NCI-H510A treated with DMSO at 0.1 percent for 48 hours (cell line): Measurements from ENCODE around the gene TAS1R1.
A peak's percentile ranks its signal among the peaks of the same experiment; 100 is the strongest.

Experiments
- DNase-seq: peaks from one replicate; lab custom pipeline; 2025; lab: John Stamatoyannopoulos, UW

TAS1R1 gene

DNA sequence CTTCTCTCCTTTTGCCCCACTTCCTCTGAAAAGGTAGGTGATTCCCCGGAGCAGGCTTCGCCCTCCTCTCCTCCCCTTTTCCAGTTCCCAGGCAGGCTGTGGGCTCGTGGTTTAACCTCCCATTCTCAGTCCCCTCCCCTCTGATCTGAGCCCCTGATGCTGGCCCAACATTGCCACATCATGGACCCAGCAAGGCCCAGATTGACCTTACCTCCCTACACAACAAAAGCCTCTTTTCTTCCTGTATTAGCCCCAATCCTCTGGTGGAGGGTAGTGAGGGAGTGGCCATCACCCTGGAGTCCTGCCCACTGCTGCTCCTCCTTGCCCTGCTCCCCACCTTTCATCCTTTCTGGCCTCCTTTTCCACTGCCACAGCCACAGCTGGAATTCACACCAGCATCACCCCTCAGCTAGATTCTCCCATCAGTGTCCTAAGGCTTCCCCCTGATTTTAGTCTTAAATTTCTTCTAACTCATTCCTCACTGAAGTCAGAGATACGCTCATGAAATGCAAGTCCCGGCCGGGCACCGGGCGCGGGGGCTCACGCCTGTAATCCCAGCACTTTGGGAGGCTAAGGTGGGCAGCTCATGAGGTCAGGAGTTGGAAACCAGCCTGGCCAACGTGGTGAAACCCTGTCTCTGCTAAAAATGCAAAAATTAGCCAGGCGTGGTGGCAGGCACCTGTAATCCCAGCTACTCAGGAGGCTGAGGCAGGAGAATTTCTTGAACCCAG is 17.7 kb downstream of the TAS1R1 start:
- DNase-seq, result no peak

DNA sequence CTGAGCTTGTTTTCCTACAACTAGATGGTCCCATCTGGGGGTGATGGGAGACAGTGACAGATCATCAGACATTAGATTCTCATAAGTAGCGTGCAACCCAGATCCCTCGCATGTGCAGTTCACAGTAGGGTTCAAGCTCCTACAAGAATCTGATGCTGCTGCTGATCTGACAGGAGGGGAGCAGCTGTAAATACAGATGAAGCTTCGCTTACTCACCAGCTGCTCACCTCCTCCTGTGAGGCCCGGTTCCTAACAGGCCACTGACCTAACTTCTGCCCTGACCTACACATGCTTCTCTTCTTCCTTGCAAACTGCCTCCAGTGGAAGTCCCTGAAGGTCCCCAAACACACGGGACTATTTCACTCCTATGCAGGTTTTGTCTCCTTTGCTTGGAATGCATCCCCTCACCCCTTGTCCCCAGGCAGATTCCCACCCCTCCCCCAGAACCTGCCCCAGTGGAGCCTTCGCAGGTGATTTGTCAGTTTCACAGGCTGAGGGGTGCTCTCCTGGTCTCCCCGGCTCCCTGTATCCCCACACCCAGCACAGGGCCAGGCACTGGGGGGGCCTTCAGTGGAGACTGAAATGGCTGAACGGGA is 19.0 kb downstream of the TAS1R1 start:
- DNase-seq, result no peak

DNA sequence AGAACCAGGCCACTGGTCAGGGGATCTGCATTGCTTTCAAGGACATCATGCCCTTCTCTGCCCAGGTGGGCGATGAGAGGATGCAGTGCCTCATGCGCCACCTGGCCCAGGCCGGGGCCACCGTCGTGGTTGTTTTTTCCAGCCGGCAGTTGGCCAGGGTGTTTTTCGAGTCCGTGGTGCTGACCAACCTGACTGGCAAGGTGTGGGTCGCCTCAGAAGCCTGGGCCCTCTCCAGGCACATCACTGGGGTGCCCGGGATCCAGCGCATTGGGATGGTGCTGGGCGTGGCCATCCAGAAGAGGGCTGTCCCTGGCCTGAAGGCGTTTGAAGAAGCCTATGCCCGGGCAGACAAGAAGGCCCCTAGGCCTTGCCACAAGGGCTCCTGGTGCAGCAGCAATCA is 19.7 kb downstream of the TAS1R1 start:
- DNase-seq, result no peak

DNA sequence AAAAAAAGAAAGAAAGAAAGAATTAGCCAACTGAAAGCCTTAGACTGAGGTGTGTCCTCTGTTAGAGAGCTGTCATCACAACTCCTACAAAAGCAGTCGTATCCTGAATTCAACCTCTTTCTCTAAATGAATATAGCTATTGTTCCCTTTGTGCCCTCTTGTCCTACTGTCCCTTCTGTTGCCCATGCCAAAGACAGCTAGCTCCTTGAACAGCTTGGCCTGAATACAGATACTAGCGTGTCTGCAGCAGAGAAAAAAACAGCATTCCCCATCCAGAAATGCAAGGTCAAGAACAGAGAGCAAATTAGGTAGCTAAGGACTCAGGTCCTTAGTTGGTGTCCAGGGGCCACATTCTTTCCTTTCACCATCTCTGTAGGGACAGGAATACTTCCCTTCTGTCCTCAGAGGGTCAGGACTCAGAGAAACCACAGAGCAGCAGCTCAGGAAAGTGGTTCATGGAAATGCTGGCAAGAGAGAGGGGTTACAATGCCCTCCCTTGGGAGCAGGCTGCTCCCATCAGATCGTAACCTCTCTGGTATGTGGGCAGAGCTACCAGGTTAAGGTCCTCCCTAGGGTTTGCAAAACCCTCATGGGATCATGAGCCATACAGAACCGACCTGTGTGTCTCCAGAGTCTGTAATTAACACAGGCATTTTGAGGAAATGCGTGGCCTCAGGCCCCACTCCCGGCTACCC is 22.9 kb downstream of the TAS1R1 start:
- DNase-seq, result no peak

DNA sequence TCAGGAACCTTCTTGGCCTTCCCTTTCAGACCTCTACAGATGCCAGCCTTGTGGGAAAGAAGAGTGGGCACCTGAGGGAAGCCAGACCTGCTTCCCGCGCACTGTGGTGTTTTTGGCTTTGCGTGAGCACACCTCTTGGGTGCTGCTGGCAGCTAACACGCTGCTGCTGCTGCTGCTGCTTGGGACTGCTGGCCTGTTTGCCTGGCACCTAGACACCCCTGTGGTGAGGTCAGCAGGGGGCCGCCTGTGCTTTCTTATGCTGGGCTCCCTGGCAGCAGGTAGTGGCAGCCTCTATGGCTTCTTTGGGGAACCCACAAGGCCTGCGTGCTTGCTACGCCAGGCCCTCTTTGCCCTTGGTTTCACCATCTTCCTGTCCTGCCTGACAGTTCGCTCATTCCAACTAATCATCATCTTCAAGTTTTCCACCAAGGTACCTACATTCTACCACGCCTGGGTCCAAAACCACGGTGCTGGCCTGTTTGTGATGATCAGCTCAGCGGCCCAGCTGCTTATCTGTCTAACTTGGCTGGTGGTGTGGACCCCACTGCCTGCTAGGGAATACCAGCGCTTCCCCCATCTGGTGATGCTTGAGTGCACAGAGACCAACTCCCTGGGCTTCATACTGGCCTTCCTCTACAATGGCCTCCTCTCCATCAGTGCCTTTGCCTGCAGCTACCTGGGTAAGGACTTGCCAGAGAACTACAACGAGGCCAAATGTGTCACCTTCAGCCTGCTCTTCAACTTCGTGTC is 23.7 kb downstream of the TAS1R1 start:
- DNase-seq, result no peak

DNA sequence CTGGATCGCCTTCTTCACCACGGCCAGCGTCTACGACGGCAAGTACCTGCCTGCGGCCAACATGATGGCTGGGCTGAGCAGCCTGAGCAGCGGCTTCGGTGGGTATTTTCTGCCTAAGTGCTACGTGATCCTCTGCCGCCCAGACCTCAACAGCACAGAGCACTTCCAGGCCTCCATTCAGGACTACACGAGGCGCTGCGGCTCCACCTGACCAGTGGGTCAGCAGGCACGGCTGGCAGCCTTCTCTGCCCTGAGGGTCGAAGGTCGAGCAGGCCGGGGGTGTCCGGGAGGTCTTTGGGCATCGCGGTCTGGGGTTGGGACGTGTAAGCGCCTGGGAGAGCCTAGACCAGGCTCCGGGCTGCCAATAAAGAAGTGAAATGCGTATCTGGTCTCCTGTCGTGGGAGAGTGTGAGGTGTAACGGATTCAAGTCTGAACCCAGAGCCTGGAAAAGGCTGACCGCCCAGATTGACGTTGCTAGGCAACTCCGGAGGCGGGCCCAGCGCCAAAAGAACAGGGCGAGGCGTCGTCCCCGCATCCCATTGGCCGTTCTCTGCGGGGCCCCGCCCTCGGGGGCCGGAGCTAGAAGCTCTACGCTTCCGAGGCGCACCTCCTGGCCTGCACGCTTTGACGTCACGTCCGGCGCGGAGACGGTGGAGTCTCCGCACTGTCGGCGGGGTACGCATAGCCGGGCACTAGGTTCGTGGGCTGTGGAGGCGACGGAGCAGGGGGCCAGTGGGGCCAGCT is 24.4 kb downstream of the TAS1R1 start, which contains the start of gene ZBTB48:
TSS of gene ZBTB48 (plus strand) at position 621 of the 745 bp plus-strand sequence. CDS start 616 bp downstream, outside the sequence.
- peak; percentile 99 for DNase-seq

DNA sequence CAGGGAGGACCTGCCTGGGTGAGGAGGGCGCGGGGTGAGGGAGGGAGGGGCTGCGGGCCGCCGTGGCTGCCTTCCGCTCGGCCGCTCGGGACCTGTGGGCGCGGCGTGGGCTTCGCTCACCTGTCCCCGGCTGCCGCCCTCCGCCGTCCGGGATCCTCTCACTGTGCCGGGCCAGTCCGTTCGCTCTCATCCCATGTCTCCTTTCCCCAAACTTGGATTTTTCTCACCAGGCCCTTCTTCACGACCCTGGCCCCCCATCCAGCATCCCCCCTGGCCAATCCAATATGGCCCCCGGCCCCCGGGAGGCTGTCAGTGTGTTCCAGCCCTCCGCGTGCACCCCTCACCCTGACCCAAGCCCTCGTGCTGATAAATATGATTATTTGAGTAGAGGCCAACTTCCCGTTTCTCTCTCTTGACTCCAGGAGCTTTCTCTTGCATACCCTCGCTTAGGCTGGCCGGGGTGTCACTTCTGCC is 25.0 kb downstream of the TAS1R1 start:
- DNase-seq, result no peak

DNA sequence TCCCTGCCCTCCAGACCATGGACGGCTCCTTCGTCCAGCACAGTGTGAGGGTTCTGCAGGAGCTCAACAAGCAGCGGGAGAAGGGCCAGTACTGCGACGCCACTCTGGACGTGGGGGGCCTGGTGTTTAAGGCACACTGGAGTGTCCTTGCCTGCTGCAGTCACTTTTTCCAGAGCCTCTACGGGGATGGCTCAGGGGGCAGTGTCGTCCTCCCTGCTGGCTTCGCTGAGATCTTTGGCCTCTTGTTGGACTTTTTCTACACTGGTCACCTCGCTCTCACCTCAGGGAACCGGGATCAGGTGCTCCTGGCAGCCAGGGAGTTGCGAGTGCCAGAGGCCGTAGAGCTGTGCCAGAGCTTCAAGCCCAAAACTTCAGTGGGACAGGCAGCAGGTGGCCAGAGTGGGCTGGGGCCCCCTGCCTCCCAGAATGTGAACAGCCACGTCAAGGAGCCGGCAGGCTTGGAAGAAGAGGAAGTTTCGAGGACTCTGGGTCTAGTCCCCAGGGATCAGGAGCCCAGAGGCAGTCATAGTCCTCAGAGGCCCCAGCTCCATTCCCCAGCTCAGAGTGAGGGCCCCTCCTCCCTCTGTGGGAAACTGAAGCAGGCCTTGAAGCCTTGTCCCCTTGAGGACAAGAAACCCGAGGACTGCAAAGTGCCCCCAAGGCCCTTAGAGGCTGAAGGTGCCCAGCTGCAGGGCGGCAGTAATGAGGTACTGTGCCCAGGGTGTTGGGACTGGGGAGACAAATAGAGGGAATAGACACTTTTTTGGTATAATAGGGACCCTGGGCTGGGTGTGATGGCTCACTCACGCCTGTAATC is 25.7 kb downstream of the TAS1R1 start:
- DNase-seq, result no peak

DNA sequence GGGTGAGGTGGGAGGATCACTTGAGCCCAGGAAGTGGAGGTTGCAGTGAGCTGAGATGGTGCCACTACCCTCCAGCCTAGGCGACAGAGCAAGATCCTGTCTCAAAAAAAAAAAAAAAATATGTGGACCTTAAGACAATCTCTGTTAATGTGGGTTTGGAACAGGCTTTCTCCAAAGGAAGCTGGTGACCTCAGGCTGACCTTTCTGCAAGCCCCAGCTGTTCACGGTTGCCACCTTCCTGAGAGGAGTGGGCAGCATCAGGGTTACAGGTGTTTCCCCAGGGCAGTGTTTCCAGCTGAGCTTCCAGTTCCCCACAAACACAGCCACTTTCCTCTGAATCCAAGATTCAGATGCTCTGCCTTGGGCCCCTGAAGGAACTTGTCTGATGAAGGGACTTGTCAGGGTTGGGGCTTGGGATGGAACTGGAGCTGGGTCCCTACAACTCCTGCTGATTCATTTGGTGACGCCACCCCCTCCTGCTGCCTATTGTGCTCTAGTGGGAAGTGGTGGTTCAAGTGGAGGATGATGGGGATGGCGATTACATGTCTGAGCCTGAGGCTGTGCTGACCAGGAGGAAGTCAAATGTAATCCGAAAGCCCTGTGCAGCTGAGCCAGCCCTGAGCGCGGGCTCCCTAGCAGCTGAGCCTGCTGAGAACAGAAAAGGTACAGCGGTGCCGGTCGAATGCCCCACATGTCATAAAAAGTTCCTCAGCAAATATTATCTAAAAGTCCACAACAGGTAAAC is 26.6 kb downstream of the TAS1R1 start:
- peak; percentile 95 for DNase-seq

DNA sequence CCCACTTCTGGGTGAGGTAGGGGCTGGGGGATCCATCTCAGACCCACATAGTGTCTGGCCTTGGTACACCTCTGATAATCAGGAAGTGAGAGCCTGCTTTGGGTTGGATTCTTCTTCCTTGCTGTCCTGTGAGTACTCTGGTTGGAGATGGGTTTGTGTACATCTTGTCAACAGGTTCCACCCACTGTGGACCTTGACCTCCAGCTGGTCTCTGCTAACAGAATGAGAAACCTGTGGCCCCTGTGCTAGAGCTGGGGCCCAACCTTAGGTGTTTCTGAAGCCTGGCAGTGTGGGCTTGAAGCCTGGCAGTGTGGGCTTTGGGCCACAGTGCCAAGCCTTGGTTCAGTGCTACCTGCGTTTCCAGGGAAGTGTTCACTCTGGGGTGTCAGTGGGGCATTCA is 27.3 kb downstream of the TAS1R1 start:
- DNase-seq, result peak; percentile 74

DNA sequence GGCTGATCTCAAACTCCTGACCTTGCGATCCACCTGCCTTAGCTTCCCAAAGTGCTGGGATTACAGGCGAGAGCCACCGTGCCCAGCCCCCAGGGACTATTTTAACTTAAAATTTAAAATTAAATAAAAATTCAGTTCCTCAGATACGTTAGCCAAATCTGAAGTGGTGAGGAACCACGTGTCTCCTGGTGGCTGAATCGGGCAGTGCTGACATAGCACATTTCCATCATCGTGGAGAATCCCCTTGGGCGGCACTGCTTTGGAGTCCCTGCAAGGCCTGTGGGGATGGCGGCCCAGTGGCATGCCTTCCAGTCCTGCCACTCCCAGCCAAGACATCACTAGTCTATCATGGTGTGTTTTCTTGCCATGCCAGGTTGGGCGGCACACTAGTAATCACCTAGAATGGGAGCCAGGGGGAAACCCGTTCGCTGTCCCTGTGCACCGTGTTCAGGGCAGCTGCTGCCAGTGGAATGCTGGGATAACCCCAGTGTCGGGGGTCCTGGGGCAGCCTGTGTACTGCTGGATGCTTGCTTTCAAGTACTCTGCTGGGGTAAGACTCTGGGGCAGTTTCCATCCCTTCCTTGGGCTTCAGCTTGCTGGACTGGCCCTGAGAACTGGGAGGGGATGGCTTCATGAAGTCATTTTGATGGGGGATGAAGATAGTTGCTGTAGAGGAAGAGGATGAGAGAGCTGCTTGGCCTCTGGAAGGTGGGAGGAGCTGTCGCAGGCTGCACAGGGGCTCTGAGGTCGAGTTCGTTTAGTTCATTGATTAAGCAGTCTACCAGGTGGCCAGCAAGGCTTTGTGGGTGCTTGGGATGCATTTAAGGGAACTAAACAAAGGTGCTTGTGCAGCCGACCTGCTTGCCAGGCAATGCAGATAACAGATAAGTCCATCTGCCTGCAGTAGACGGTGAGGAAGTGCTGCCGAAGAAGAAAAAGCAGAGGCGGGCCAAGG is 29.3 kb downstream of the TAS1R1 start:
- DNase-seq, result no peak

DNA sequence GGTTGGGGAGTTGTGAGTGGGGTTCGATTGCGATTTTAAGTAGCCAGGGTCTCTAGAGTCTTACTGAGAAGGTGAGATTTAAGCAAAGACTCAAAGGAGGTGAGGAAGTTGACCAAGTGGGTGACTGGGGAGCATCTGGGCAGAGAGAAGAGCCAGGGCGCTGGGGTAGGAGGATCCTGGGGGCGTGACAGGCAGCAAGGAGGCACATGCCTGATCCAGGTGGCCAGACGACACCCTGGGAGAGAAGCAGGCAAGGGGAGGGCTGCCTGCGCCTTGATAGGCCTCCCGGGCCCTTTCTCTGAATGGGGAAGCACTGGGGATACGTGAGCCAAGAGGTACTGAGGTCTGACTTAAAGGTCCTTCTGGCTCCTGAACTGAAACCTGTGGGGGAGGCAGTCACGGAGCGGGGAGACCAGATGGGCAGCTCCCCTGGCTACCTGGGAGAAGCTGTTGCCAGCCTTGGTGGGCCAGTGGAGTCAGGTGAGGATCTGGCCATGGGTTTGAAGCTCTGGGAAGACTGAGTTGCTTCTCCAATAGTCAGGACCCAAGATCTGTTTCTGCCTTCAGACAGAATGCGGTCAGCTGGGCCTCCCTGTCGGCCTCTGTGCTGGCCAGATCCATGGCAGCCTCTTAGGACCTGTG is 30.1 kb downstream of the TAS1R1 start:
- no peak for DNase-seq

DNA sequence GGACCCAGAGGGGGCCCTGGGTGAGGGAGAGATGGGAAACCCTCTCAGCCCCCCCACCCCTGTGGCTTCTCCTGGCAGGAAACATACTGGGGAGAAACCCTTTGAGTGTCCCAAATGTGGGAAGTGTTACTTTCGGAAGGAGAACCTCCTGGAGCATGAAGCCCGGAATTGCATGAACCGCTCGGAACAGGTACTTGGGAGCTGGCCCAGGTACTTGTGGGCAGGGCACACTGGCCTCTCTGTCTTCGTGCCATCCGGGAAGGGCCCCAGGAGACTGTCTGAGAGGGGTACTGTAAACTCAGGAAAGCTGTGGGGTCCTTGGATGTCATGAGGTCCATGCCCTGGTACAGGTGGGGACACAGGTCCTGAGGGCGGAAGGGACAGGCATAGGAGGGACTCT is 30.7 kb downstream of the TAS1R1 start:
- DNase-seq, result no peak

DNA sequence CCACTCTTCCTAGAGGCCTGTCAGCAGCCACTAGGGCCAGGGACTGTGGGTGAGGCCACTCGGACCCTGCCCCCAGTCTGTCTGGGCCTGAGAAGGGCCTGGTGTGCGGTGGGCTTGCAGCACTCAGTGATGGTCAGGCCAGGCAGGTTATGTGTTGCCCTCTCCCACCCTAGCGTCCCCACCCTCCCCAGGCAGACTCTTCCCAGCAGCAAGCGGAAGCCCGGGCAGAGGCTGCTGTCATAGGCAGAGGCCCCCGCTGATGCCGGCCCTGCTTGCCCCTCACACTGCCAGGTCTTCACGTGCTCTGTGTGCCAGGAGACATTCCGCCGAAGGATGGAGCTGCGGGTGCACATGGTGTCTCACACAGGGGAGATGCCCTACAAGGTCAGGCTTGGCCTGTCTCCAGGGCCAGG is 31.3 kb downstream of the TAS1R1 start:
- no peak for DNase-seq

DNA sequence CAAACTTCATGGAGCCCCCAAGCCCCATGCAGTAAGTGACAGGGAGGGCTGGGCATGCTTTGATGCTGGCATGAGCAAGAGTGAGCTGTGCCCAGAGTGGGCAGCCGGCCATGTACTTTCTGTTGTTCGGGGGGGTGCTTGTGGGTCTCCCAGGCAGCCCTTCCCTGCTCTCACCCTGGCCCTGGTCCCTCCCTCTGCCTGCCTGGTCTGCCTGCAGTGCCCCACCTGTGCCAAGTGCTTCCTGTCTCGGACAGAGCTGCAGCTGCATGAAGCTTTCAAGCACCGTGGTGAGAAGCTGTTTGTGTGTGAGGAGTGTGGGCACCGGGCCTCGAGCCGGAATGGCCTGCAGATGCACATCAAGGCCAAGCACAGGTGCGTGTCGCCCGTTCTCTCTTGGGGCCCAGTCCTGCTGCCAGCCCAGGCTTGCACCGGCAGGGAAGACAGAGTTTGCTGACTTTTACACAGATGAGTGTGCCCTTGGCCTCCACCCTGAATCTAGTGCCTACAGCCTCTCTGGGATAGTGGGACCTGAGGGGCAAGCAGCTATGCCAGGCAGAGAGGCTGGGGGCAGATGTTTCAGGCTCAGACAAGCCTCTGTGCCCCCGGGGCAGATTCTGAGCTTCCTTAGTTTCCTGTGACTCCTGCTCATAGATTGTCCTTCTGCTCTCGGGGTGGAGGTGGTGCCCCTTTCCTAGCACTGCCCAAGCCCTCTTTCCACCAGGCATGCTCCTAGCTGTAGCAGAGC is 32.3 kb downstream of the TAS1R1 start:
- DNase-seq, result peak; percentile 92

DNA sequence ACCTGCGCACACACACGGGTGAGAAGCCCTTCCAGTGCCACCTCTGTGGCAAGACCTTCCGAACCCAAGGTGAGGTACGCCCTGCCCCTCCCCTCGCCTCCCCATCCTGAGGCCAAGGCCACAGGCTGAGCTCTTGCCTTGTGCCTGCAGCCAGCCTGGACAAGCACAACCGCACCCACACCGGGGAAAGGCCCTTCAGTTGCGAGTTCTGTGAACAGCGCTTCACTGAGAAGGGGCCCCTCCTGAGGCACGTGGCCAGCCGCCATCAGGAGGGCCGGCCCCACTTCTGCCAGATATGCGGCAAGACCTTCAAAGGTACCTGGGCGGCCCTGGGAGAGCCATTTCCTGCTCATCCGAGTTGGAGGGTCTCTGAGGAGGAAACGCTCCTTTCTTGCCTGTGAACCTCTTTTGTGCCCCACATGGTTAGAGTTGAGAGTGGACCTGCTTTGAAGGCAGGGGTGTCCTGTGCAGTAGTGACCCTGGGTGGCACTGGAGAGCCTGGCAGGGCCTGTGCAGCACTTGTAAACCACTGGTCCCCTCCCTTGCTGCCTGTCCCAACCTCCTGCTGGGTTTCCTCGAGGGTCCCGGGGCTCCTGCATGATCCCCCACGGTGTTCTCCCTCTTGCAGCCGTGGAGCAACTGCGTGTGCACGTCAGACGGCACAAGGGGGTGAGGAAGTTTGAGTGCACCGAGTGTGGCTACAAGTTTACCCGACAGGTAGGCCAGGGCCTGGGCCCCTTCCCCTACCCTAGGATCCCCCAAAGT is 33.2 kb downstream of the TAS1R1 start:
- DNase-seq, result no peak
